Keratinocyte (primary cell): ENCODE data around the gene PLXNB1. TPM values are rescaled to one million over a fixed set of nuclear protein-coding genes. Genes with fewer than 3 reads are reported as not detected.

Experiments used
- DNase-seq: peaks from one replicate; pipeline ENCODE4 v3.0.0-alpha.2; 2011; ENCODE audit warnings: low read depth, missing footprints, low spot score
- FAIRE-seq: peaks from 2 replicates; lab custom pipeline; 2011; peaks lifted over from hg19 to GRCh38; lab: Jason Lieb, UNC
- H2AFZ ChIP-seq: 2 replicates; pipeline ENCODE4 v1.6.0; 2012; ENCODE audit warnings: low read length, control low read depth, inconsistent platforms; ENCODE audit not compliant: control insufficient read depth
- H3K27ac ChIP-seq: 2 replicates; pipeline ENCODE4 v1.5.1; 2011; ENCODE audit warnings: low read length; ENCODE audit not compliant: control insufficient read depth, insufficient read depth
- H3K27me3 ChIP-seq: 3 replicates; pipeline ENCODE4 v1.6.0; 2011; ENCODE audit warnings: low read length; ENCODE audit not compliant: control insufficient read depth, insufficient read depth; ENCODE audit errors: extremely low read depth
- H3K36me3 ChIP-seq, 2 experiments: 2 replicates in 1 of 2; 3 replicates in 1 of 2; pipeline ENCODE4 v1.5.1; 2011; ENCODE audit warnings: low read length in 2 of 2, mild to moderate bottlenecking in 1 of 2; ENCODE audit not compliant: control insufficient read depth in 2 of 2, insufficient read depth in 2 of 2; ENCODE audit errors: extremely low read depth in 1 of 2
- H3K4me1 ChIP-seq: 3 replicates; pipeline ENCODE4 v1.5.1; 2011; ENCODE audit warnings: low read length; ENCODE audit not compliant: control insufficient read depth, insufficient read depth; ENCODE audit errors: extremely low read depth
- H3K4me2 ChIP-seq: 3 replicates; pipeline ENCODE4 v1.6.0; 2011; ENCODE audit warnings: low read depth, low read length; ENCODE audit not compliant: control insufficient read depth, insufficient read depth; ENCODE audit errors: extremely low read depth
- H3K4me3 ChIP-seq, 3 experiments: fragments of 200-600 bp in 1 of 3; sonication (generic) in 1 of 3; 2 replicates in 2 of 3; 3 replicates in 1 of 3; pipeline ENCODE4 v1.5.1; 2011 to 2016; ENCODE audit warnings: low read length in 3 of 3, mild to moderate bottlenecking in 3 of 3, control low read depth in 2 of 3, inconsistent platforms in 1 of 3, low read depth in 1 of 3, mixed read lengths in 1 of 3, mixed run types in 1 of 3, moderate library complexity in 1 of 3; ENCODE audit not compliant: control insufficient read depth in 2 of 3, insufficient read depth in 2 of 3; ENCODE audit errors: extremely low read depth in 1 of 3
- H3K79me2 ChIP-seq: 2 replicates; pipeline ENCODE4 v1.6.0; 2012; ENCODE audit warnings: low read length; ENCODE audit not compliant: control insufficient read depth, insufficient read depth
- H3K9ac ChIP-seq: 3 replicates; pipeline ENCODE4 v1.6.0; 2011; ENCODE audit warnings: low read length; ENCODE audit not compliant: control insufficient read depth, insufficient read depth; ENCODE audit errors: extremely low read depth
- H3K9me1 ChIP-seq: 3 replicates; pipeline ENCODE4 v1.6.0; 2011; ENCODE audit warnings: low read length; ENCODE audit not compliant: control insufficient read depth, insufficient read depth; ENCODE audit errors: extremely low read depth
- H3K9me3 ChIP-seq: 2 replicates; pipeline ENCODE4 v1.5.1; 2012; ENCODE audit warnings: low read depth, low read length; ENCODE audit not compliant: control insufficient read depth
- H4K20me1 ChIP-seq: 3 replicates; pipeline ENCODE4 v1.6.0; 2011; ENCODE audit warnings: low read length; ENCODE audit not compliant: control insufficient read depth, insufficient read depth; ENCODE audit errors: extremely low read depth
- CTCF ChIP-seq, 3 experiments: IDR thresholded peaks in 1 of 3; conservative IDR thresholded peaks in 1 of 3; optimal IDR thresholded peaks in 1 of 3; 2 replicates in 2 of 3; 3 replicates in 1 of 3; pipeline versions ENCODE3 to v1.5.1; 2011; ENCODE audit warnings: low read length in 3 of 3, mild to moderate bottlenecking in 3 of 3, moderate library complexity in 2 of 3, control low read depth in 1 of 3, inconsistent platforms in 1 of 3; ENCODE audit not compliant: insufficient read depth in 2 of 3; ENCODE audit errors: extremely low read depth in 1 of 3
- EZH2 ChIP-seq: IDR thresholded peaks from one replicate; pipeline ENCODE4 v1.6.1; 2012; ENCODE audit warnings: inconsistent platforms, mild to moderate bottlenecking, low read length, moderate library complexity
- dilution Hi-C: fragments of 300-500 bp; cut with MboI; formaldehyde crosslinking; loops from one replicate; pipeline ENCODE4 v1.7.0; 2020; ENCODE audit warnings: low sequenced_read_pairs; ENCODE audit not compliant: extremely low pct_ligation_motif_present
- polyA plus RNA-seq, 5 experiments: library from polyadenylated mRNA; depleted of rRNA in 3 of 5; stranded (reverse) in 3 of 5; stranded (forward) in 1 of 5; unstranded in 1 of 5; fragments of >200 nt; gene quantifications; 1 replicate in 1 of 5; 2 replicates in 3 of 5; 3 replicates in 1 of 5; pipeline versions ENCODE4 v1.2.1 to v1.2.3, GENCODE V29; 2011 to 2012; ENCODE audit warnings: missing spikeins in 2 of 5, low read depth in 1 of 5, low replicate concordance in 1 of 5

The PLXNB1 gene
- polyA plus RNA-seq, 1 donor (not counting 4 experiments of a cell fraction or from before 2014, with no cell fraction given) = 83.0 TPM

DNA sequence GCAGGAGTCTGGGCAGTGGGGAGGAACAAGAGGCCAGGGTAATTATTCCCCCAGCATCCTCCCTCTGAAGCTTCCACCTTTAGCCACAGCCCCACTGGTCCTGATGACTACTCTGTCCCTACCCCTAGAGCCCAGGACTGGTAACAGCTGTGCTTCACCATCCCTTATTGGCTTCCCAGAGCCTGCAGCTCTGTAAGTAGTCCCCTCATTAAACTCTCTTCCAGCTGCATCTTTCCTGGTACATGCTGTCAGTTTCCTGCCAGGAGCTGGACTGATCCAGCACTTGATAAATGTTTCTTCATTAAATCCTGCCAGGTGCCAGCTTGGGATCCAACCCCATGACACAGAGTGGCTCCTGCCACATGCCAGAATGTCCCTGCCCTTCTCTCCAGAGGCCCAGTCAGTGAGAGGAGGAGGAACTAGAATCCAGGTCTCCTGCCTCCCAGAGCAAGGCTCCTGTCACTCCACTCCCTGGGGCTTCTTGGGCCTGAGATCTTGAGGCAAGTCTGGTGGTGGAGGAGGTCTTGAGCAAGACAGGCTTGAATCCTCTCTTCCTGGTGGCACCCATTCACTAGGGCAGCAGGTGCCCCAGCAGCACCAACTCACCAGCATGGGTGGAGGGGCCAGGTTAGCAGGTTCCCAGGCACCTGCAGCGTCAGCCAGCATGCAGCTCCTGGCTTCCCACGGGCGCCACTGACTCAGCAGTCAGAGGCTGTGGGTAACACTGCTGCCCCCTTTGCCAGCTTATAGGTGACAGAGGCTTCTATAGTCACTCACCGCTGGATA, 30.3 kb downstream of the PLXNB1 start:
- no peak for DNase-seq
- no peak for FAIRE-seq
- Histone ChIP-seq H2AFZ (no peak overlapping the region), H4K20me1 (no peaks in the 10 kb centered on the region), H3K27me3 (no peaks in the 10 kb centered on the region), H3K4me3 (no peak overlapping the region), H3K9me3 (no peaks in the 10 kb centered on the region), H3K9ac (no peak overlapping the region), H3K4me2 (no peak overlapping the region), H3K9me1 (no peaks in the 10 kb centered on the region), H3K79me2 (no peaks in the 10 kb centered on the region), H3K27ac (no peak overlapping the region), H3K4me1 (peaks cover 23% of the 10 kb centered on the region), H3K36me3 (peaks cover 12 to 22% of the 10 kb centered on the region in 2 experiments)
- TF ChIP-seq CTCF (optimal IDR thresholded peaks at IDR 0.05 in 1 of 3, IDR thresholded peaks at IDR 0.05 in 1 of 3, conservative IDR thresholded peaks at IDR 0.05 in 1 of 3; ENCODE audit: extremely low read depth in 1 of 3, insufficient read depth in 2 of 3, low read length in 3 of 3) = peak in 1 of 3 experiments; percentile 6
- no peak for TF ChIP-seq EZH2
- dilution Hi-C loops = no loop called here

- dilution Hi-C loops = no loop called here
Measured at GRCh38 chr3:48398701-48399386, 31.0 kb downstream of the PLXNB1 start.

More at GRCh38 chr3:48398701-48399386, 31.0 kb downstream of the PLXNB1 start:
- H3K9me3 ChIP-seq = no peaks in the 10 kb centered on the region
- peaks cover 23% of the 10 kb centered on the region for H3K4me1 ChIP-seq
- no peaks in the 10 kb centered on the region for H4K20me1 ChIP-seq
- H3K79me2 ChIP-seq = no peaks in the 10 kb centered on the region
- peaks cover 9 to 18% of the 10 kb centered on the region in 2 experiments for H3K36me3 ChIP-seq
- TF ChIP-seq EZH2 (no peak), CTCF (optimal IDR thresholded peaks at IDR 0.05 in 1 of 3, IDR thresholded peaks at IDR 0.05 in 1 of 3, conservative IDR thresholded peaks at IDR 0.05 in 1 of 3; ENCODE audit: extremely low read depth in 1 of 3, insufficient read depth in 2 of 3, low read length in 3 of 3) (no peak)
- H3K4me3 ChIP-seq = no peak overlapping the region
- no peaks in the 10 kb centered on the region for H3K9me1 ChIP-seq
- no peak overlapping the region for H3K27ac ChIP-seq
- no peaks in the 10 kb centered on the region for H3K27me3 ChIP-seq
- DNase-seq (no peak), FAIRE-seq (no peak)
- no peak overlapping the region for H3K9ac ChIP-seq
- no peak overlapping the region for H2AFZ ChIP-seq
- H3K4me2 ChIP-seq = no peak overlapping the region
